Memory B cell (primary cell): ENCODE data around the gene CASP3.

Experiments
- ATAC-seq: fragments of 150-1000 bp; cut with Tn5 transposase; 2 replicates; pipeline ENCODE4 v1.10.0; 2021; ENCODE audit warnings: low read depth, mild to moderate bottlenecking, moderate library complexity
- DNase-seq, 2 donors: peaks; one replicate each; pipeline ENCODE4 v3.0.0; 2022; ENCODE audit warnings: low spot score in 2 of 2
- H3K27ac Mint-ChIP-seq: one replicate; pipeline ENCODE4 v1.8.0; 2022; ENCODE audit warnings: mild to moderate bottlenecking, moderate library complexity, mixed read lengths
- H3K27me3 Mint-ChIP-seq: one replicate; pipeline ENCODE4 v1.8.0; 2022; ENCODE audit warnings: mixed read lengths
- H3K36me3 Mint-ChIP-seq: one replicate; pipeline ENCODE4 v1.8.0; 2022; ENCODE audit warnings: mild to moderate bottlenecking, mixed read lengths
- H3K4me1 Mint-ChIP-seq: one replicate; pipeline ENCODE4 v1.8.0; 2022; ENCODE audit warnings: mixed read lengths
- H3K4me3 Mint-ChIP-seq: one replicate; pipeline ENCODE4 v1.8.0; 2022; ENCODE audit warnings: mild to moderate bottlenecking, moderate library complexity, mixed read lengths
- H3K9me3 Mint-ChIP-seq: one replicate; pipeline ENCODE4 v1.8.0; 2022; ENCODE audit warnings: mixed read lengths

CASP3 gene

GRCh38 chr4:184587701-184588100 is 61.5 kb downstream of the CASP3 start:
- H3K36me3 Mint-ChIP-seq: no peaks in the 10 kb centered on the region
- H3K27me3 Mint-ChIP-seq: no peaks in the 10 kb centered on the region
- no peak overlapping the region for H3K27ac Mint-ChIP-seq
- H3K4me1 Mint-ChIP-seq: peaks cover 16% of the 10 kb centered on the region
- DNase-seq (no peak), ATAC-seq (no peak)
- H3K4me3 Mint-ChIP-seq: no peak overlapping the region
- no peaks in the 10 kb centered on the region for H3K9me3 Mint-ChIP-seq

GRCh38 chr4:184587221-184587620 is 62.0 kb downstream of the CASP3 start:
- Mint-ChIP-seq H3K4me1 (peaks cover 16% of the 10 kb centered on the region), H3K9me3 (no peaks in the 10 kb centered on the region), H3K27me3 (no peaks in the 10 kb centered on the region), H3K27ac (no peak overlapping the region), H3K36me3 (no peaks in the 10 kb centered on the region), H3K4me3 (no peak overlapping the region)
- ATAC-seq (no peak), DNase-seq (no peak)

- DNase-seq: no peak
- peak overlapping the region; percentile 58 for H3K27ac Mint-ChIP-seq
- no peak overlapping the region for H3K4me3 Mint-ChIP-seq
- H3K36me3 Mint-ChIP-seq: peaks cover 10% of the 10 kb centered on the region
- no peaks in the 10 kb centered on the region for H3K27me3 Mint-ChIP-seq
- peak; percentile 81 for ATAC-seq
- peaks cover 16% of the 10 kb centered on the region for H3K4me1 Mint-ChIP-seq
- H3K9me3 Mint-ChIP-seq: peaks cover 10% of the 10 kb centered on the region
Observed at GRCh38 chr4:184583738-184584502, 65.3 kb downstream of the CASP3 start.
